Measurements from ENCODE around the gene PRRX2. TPM values are rescaled to one million over a fixed set of nuclear protein-coding genes. Genes with fewer than 3 reads are reported as not detected.

The PRRX2 gene
- total and polyA plus RNA-seq, 2 experiments from 2014 or later = 141 to 169 TPM

DNA sequence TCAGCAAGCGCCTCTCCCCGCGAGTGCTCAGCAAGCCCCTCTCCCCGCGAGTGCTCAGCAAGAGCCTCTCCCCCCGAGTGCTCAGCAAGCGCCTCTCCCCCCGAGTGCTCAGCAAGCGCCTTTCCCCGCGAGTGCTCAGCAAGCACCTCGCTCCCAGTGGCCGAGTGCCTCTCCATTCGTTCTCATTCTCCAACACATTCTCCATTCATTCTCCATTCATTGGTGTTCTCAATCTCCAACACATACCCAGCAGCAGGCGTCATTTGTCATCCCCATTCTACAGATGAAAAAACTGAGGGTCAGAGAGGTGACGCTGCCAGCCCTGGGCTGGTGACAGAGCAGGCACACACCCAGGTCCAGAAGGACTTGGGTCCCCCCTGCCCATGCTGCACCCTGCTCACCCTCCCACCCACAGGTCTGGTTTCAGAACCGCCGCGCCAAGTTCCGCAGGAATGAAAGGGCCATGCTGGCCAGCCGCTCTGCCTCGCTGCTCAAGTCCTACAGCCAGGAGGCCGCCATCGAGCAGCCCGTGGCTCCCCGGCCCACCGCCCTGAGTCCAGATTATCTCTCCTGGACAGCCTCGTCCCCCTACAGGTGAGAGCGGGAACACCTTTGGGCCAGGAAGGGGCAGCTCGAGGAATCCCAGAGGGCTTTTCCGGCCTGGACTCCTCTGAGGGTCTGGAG lies 54.9 kb downstream of the PRRX2 start:
- Histone ChIP-seq H3K27ac (no peak overlapping the region), H3K4me3 (no peak overlapping the region), H3K9ac (no peak overlapping the region), H2AFZ (no peak overlapping the region), H4K20me1 (ENCODE audit: insufficient read depth) (no peaks in the 10 kb centered on the region), H3K36me3 (ENCODE audit: low read depth) (peaks cover 12% of the 10 kb centered on the region; the same call in 1 of the 2 replicates), H3K27me3 (replicated peaks; ENCODE audit: insufficient read depth) (no peaks in the 10 kb centered on the region), H3K4me1 (ENCODE audit: insufficient read depth) (peaks cover 24% of the 10 kb centered on the region), H3K9me3 (ENCODE audit: low read depth) (no peaks in the 10 kb centered on the region), H3K4me2 (ENCODE audit: unreplicated experiment) (no peak overlapping the region), H3K9me2 (ENCODE audit: insufficient read depth) (no peaks in the 10 kb centered on the region), H3F3A (ENCODE audit: insufficient read depth) (peaks cover 30% of the 10 kb centered on the region), H3K79me2 (ENCODE audit: insufficient read depth) (peaks cover 70% of the 10 kb centered on the region)
- 91 to 93% methylated on average over 29 to 31 of the region's 31 CpGs for WGBS, 2 experiments (ENCODE audit: low coverage in 1 of 2, low lambda C conversion rate in 2 of 2, missing lambda C conversion rate in 2 of 2)
- in situ Hi-C loops (cut with MboI) = no loop called here
- DNase-seq = no peak
- TF ChIP-seq EZH2 (IDR thresholded peaks at IDR 0.05; ENCODE audit: insufficient read depth, poor library complexity, severe bottlenecking) (no peak), EZH2phosphoT487 (IDR thresholded peaks at IDR 0.05; ENCODE audit: insufficient read depth, low read depth) (no peak)

DNA sequence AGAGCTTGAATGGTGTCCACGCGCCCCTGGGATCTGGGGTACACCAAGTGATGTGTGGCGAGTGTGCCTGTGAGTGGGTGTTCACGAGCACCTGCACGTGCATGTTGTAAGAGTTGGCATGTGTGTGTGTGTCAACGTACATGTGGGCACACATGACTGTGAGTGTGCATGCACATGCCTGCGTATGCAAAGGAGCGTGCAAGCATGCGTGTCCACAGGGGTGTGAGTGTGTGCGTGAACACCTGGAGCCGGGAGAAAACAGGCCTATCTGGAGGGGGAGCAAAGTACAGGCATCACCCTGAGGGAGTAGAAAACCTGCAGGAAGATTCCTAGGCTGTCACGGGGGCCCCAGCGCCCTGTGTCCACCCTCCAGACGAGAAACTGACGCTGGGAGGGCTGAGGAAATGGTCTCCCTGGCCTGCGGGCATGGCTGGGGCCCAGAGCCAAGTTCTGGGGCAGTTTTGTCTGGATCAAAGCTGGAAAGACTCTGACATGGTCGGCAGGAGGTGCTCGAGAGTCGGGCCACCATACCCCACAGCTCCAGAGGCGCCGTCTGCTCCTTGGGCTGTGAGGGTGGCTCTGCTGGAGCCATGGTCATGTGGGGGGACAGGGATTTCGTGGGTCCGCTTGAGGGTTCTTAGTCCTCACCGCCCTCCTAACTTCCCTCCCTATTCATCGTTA lies 55.6 kb downstream of the PRRX2 start:
- Histone ChIP-seq H4K20me1 (ENCODE audit: insufficient read depth) (no peaks in the 10 kb centered on the region), H3K36me3 (ENCODE audit: low read depth) (peaks cover 12% of the 10 kb centered on the region; the same call in 1 of the 2 replicates), H3K9me2 (ENCODE audit: insufficient read depth) (no peaks in the 10 kb centered on the region), H3K27ac (no peak overlapping the region), H3K4me2 (ENCODE audit: unreplicated experiment) (no peak overlapping the region), H3K27me3 (replicated peaks; ENCODE audit: insufficient read depth) (no peaks in the 10 kb centered on the region), H3K9me3 (ENCODE audit: low read depth) (no peaks in the 10 kb centered on the region), H3K4me3 (no peak overlapping the region), H3K9ac (no peak overlapping the region), H3K79me2 (ENCODE audit: insufficient read depth) (peaks cover 63% of the 10 kb centered on the region), H3F3A (ENCODE audit: insufficient read depth) (peaks cover 27% of the 10 kb centered on the region), H2AFZ (no peak overlapping the region), H3K4me1 (ENCODE audit: insufficient read depth) (peaks cover 24% of the 10 kb centered on the region)
- TF ChIP-seq EZH2phosphoT487 (IDR thresholded peaks at IDR 0.05; ENCODE audit: insufficient read depth, low read depth) (no peak), EZH2 (IDR thresholded peaks at IDR 0.05; ENCODE audit: insufficient read depth, poor library complexity, severe bottlenecking) (no peak)
- 84% methylated on average over 25 of the region's 25 CpGs for WGBS, 2 experiments (ENCODE audit: low coverage in 1 of 2, low lambda C conversion rate in 2 of 2, missing lambda C conversion rate in 2 of 2)
- in situ Hi-C loops (cut with MboI) = no loop called here
- DNase-seq = peak; percentile 27

DNA sequence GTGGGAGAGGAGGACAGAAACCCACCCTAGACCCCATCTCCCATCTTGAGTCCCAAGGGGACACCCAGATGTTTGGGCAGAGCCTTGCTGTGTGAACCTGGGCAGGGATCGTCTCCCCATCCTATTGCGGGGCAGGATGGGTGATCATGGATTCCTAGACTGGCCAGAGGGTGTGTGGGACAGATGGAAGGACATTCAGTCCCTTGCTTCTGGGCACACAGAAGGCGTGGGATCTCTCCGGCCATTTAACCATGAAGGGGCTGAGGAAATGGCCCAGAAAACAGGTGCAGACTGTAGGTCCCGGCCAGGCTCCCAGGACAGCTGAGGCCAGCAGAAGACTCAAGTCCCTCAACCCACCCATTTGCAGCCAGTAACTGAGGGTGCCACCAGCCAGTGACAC lies 57.5 kb downstream of the PRRX2 start:
- Histone ChIP-seq H3K27ac (no peak overlapping the region), H3K36me3 (ENCODE audit: low read depth) (peaks cover 12% of the 10 kb centered on the region; the same call in 1 of the 2 replicates), H3K79me2 (ENCODE audit: insufficient read depth) (peaks cover 44% of the 10 kb centered on the region), H3K4me2 (ENCODE audit: unreplicated experiment) (no peak overlapping the region), H3F3A (ENCODE audit: insufficient read depth) (peaks cover 30% of the 10 kb centered on the region; the same call in 1 of the 2 replicates), H2AFZ (no peak overlapping the region), H3K9ac (no peak overlapping the region), H4K20me1 (ENCODE audit: insufficient read depth) (no peaks in the 10 kb centered on the region), H3K4me3 (no peak overlapping the region), H3K9me2 (ENCODE audit: insufficient read depth) (no peaks in the 10 kb centered on the region), H3K27me3 (replicated peaks; ENCODE audit: insufficient read depth) (no peaks in the 10 kb centered on the region), H3K4me1 (ENCODE audit: insufficient read depth) (peaks cover 23% of the 10 kb centered on the region), H3K9me3 (ENCODE audit: low read depth) (no peaks in the 10 kb centered on the region)
- no peak for TF ChIP-seq EZH2phosphoT487 (IDR thresholded peaks at IDR 0.05; ENCODE audit: insufficient read depth, low read depth)
- no peak for TF ChIP-seq EZH2 (IDR thresholded peaks at IDR 0.05; ENCODE audit: insufficient read depth, poor library complexity, severe bottlenecking)
- WGBS, 2 experiments (ENCODE audit: low coverage in 1 of 2, low lambda C conversion rate in 2 of 2, missing lambda C conversion rate in 2 of 2) = 87 to 88% methylated on average over 5 of the region's 5 CpGs
- in situ Hi-C loops (cut with MboI) = no loop called here
- DNase-seq = no peak

DNA sequence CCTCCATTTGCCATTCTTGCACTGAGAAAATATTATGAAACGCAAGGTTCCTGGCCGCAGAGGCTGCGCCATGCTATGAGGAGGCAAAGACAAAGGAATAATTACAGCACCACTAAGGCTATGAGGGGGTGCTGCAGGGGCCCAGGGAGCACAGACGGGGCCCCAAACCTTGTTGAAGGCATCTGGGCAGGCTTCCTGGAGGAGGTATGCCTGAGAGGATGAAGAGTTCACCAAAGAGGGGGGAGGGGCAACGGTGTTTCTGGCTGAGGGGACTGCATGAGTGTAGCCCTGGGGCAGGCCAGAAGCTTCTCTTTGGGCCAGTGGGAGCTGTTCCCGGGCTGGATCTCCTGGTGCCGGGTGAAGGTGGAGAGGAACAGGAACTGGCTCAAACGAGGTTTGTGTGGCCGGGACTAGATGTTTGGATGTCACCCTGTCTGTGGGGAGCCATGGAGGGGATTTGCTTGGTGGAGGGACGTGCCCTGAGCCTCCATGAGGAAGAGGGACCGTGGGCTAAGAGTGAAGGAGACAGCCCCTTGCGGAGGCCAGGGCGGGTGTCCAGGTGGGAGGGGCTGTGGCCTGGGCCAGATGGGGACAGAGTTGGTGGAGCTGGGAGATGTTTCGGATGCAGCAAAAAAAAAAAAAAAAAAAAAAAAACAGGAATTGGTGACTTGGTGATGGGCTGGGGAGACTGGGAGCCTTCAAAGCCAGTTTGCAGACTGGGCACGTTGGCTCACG lies 59.2 kb downstream of the PRRX2 start:
- no peak for DNase-seq
- Histone ChIP-seq H2AFZ (no peak overlapping the region), H3K27me3 (replicated peaks; ENCODE audit: insufficient read depth) (no peaks in the 10 kb centered on the region), H3K4me1 (ENCODE audit: insufficient read depth) (peaks cover 23% of the 10 kb centered on the region), H4K20me1 (ENCODE audit: insufficient read depth) (no peaks in the 10 kb centered on the region), H3K4me3 (no peak overlapping the region), H3F3A (ENCODE audit: insufficient read depth) (peaks cover 38% of the 10 kb centered on the region), H3K36me3 (ENCODE audit: low read depth) (peaks cover 12% of the 10 kb centered on the region; the same call in 1 of the 2 replicates), H3K9me3 (ENCODE audit: low read depth) (no peaks in the 10 kb centered on the region), H3K27ac (peak overlapping the region; percentile 82), H3K79me2 (ENCODE audit: insufficient read depth) (peaks cover 27% of the 10 kb centered on the region), H3K4me2 (ENCODE audit: unreplicated experiment) (no peak overlapping the region), H3K9ac (peak overlapping the region; percentile 63), H3K9me2 (ENCODE audit: insufficient read depth) (no peaks in the 10 kb centered on the region)
- in situ Hi-C loops (cut with MboI) = no loop called here
- WGBS, 2 experiments (ENCODE audit: low coverage in 1 of 2, low lambda C conversion rate in 2 of 2, missing lambda C conversion rate in 2 of 2) = 46 to 48% methylated on average over 14 to 16 of the region's 16 CpGs
- no peak for TF ChIP-seq EZH2 (IDR thresholded peaks at IDR 0.05; ENCODE audit: insufficient read depth, poor library complexity, severe bottlenecking)
- no peak for TF ChIP-seq EZH2phosphoT487 (IDR thresholded peaks at IDR 0.05; ENCODE audit: insufficient read depth, low read depth)
